Endometrial microvascular endothelial cells (primary cell): ENCODE results near the gene GNPTAB. TPM values are rescaled to one million over a fixed set of nuclear protein-coding genes. Genes with fewer than 3 reads are reported as not detected.

Experiments used
- in situ Hi-C: cut with HindIII; loops from 2 replicates; pipeline ENCODE4 v1.10.0; 2017; ENCODE audit warnings: low sequenced_read_pairs, low pct_unique_long_range_greater_than_20kb; ENCODE audit errors: inconsistent ontology term
- total RNA-seq: library from RNA; depleted of rRNA; stranded (reverse); fragments of >200 nt; gene quantifications from one replicate; pipeline ENCODE4 v1.2.3, GENCODE V29; 2015; ENCODE audit errors: inconsistent ontology term

GNPTAB gene
- total RNA-seq, 1 donor from 2014 or later = 36.1 TPM

DNA sequence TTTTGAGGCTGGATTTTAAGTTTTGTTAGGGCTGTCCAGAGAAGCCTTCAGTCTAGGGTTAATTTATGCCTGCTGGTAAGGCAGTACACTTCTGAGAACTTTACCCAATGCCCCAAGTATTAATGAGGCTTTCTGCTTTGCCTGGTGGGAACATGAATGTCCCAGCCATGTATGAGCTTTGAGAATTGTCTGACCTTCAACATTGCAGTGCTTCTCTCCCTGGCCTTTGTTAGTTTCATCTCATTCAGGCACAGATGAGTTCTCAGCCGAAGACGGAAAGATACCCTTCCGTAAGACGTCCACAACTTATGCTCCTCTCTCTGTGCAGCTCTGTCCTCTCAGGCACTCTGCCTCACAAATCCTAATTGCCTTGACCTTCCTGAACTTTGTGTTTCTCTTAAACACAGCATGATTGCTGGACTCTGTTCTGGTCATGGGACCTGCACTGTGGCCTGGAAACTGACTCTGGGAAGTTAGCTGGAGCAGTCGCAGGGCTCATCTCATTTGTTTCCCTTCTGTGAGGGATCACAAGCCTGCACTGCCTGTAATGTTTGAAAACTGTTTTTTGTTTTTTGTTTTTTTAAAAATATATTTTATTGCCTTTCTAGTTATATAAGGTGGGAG, 117.6 kb downstream of the GNPTAB start:
- in situ Hi-C loops = no loop called here

DNA sequence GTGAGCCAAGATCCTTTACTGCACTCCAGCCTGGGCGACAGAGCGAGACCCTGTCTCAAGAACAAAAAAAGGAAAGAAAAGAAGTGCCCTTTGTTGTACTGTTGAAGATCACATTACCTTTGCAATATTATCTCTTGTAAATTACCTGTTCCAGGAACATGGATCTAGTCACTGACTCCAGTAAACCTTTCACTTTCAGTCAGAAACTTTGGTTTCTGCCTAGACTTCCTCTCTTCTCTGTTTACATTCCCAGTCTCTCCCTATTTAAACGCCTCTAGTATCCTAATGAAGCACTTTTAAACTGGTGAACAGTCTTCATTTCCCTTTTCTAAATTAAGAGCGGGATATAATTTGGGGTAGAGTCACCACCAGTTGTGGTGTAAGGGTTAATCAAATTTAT, 120.5 kb downstream of the GNPTAB start:
- in situ Hi-C loops = no loop called here

GRCh38 chr12:101707131-101707782, 123.5 kb downstream of the GNPTAB start:
- in situ Hi-C loops = no loop called here

GRCh38 chr12:101706403-101706802, 124.4 kb downstream of the GNPTAB start:
- in situ Hi-C loops = no loop called here

DNA sequence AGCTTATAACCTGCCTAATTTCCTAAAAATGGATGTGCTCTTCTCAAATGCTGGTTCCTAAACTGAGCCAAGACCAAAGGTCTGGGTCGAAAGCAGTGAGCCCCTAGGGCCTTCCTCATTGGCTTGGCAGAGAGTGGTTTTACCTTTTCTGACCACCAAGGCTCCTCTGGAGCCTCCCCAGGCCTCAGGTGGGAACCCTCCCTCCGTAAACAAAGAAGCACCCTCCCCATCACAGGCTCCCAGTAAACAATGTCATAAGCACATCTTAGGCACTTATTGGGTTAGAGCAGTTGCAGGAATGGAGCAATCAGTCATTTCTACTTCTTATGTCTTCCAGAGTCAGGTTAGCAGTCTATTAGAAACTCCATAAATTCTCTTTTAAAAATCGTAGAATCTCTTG, 127.3 kb downstream of the GNPTAB start:
- in situ Hi-C loops = no loop called here

- in situ Hi-C loops = no loop called here
These were observed 130.4 kb downstream of the GNPTAB start for GRCh38 chr12:101700299-101700820.

GRCh38 chr12:101698800-101699347, 131.9 kb downstream of the GNPTAB start:
- in situ Hi-C loops = no loop called here

- in situ Hi-C loops = no loop called here
These were observed 132.6 kb downstream of the GNPTAB start for GRCh38 chr12:101697930-101698799.

DNA sequence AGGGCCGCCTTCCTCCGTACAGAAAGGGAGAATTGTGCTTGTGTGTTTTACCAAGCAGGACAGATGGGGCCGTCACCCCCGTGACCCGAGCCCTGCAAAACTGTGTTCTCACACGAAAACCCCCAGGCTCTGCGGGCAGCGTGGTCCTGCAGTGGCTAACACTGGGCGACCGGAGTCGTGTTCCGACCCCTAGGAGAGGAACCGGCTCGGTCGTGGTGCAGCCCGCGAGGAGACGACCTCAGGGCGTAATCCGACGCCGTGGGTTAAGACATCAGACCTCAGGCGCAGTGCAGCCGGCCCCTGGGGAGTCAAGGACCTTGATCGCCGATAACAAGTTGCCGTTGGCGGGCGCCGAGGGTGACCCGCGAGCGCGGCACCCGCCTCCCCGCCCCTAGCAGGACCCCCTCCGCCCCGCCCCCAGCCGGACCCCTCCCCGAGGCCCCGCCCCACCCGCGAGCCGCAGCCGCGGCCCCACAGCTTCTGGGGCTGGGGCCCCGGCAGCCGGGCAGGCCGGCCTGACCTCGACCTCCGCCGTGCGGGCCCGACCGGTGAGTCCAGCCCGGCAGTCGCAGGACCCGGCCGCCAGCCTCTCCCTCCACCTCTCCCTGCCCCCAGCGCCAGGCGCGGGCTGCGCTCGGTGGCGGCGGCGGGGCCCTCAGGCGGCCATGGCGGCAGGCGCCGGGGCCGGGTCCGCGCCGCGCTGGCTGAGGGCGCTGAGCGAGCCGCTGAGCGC, 133.4 kb downstream of the GNPTAB start, which contains the start of gene CHPT1:
CHPT1 (plus strand) TSS at position 444 of the 733 bp plus-strand sequence; CDS start at position 666, 222 bp downstream.
- in situ Hi-C loops = no loop called here

GRCh38 chr12:101696251-101697196, 134.2 kb downstream of the GNPTAB start:
- in situ Hi-C loops = no loop called here

DNA sequence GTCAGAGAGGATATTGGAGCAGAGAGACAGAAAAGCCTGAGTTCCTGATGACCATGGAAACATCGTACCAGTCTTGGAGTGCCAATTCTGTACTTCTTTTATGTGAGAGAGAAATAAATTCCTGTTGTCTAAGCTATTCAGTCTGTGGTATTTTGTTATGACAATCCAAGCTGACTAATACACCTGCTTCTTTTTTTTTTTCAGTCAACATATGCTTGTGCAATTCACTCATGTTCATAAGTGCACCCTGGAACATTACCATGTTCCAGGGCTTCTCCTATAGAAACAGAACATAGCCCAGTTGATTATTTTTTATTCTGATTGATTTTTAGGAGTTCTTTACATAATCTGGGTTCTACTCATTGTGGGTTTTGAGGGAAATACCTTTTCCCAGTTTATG, 135.1 kb downstream of the GNPTAB start:
- in situ Hi-C loops = no loop called here

Other genes with a start within 250 kb of the GNPTAB start
- gene MYBPC1, start 236.0 kb downstream of the GNPTAB start, total RNA-seq = not detected
- 32.0 TPM for gene CHPT1, start 133.3 kb downstream of the GNPTAB start, total RNA-seq
- not detected for gene SYCP3, start 91.5 kb downstream of the GNPTAB start, total RNA-seq
- 99.4 TPM for gene DRAM1, start 46.6 kb upstream of the GNPTAB start, total RNA-seq
- gene WASHC3, start 231.0 kb upstream of the GNPTAB start, total RNA-seq = 53.9 TPM